ENCODE data around the gene GABRG1.

DNA sequence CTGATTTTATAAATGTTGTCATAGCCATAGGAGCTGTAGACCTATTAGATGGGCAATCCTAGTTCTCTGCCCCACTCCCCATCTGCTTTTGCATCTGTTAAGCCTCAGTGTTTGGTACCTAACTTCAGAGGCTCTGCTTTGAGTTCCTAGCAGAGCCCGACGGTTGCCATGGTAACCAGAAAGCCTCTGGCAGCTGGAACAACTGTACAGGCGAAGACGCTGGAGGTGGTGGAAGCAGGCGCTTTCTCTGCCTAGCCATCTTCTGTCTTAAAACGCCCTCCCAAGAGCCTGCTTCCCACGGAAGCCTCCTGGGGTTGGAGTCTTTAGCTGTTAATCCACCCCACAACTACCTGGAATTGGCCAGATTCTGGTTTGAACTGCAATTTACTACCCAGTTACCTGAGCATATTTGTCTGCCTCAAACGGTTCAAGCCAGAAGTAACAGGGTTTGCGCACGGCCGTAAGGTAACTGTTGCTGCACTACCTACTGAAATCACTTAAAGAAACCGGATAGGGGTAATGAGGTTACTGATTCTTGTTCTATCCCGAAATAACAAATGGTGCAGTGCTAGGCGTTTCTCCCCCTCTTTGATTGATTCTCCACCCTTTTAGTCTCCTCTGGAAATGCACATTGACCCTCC lies 1.0 kb upstream of the GABRG1 start:
- TF ChIP-seq CTCF (conservative IDR thresholded peaks at IDR 0.05; ENCODE audit: low read length) (no peak), EZH2phosphoT487 (IDR thresholded peaks at IDR 0.05; ENCODE audit: borderline replicate concordance) (no peak)

All from Loucy (cell line).